ENCODE results near the gene TCF23. TPM values are rescaled to one million over a fixed set of nuclear protein-coding genes. Genes with fewer than 3 reads are reported as not detected.
"Not testable (repeated sequence)": the region's sequence is repeated elsewhere in the genome, so short reads cannot be mapped to it uniquely, and the experiment has no call there.

Gene TCF23
- total and polyA plus RNA-seq, 12 donors: under 0.01 to 0.35 (median 0.08) TPM; not detected in 3

- Histone ChIP-seq H3K27me3 (peaks cover 9% of the 10 kb centered on the region), H3K36me3 (replicated peaks in 1 of 2) (no peaks in the 10 kb centered on the region), H3K27ac (no peak overlapping the region), H3K9me3 (replicated peaks in 1 of 3) (no peaks in the 10 kb centered on the region), H3K4me1 (replicated peaks in 1 of 2) (peaks cover 0 to 11% of the 10 kb centered on the region in 2 donors), H3K4me3 (no peak overlapping the region)
- intact Hi-C loops (cut with DNase I): no loop called here
- 45 to 69% (median 54%) methylated on average over 2 of the region's 2 CpGs for whole genome bisulfite sequencing, 4 donors
- no peak for DNase-seq
- TF ChIP-seq CTCF (IDR thresholded peaks at IDR 0.05): no peak
- no peak for TF ChIP-seq POLR2A (IDR thresholded peaks at IDR 0.05)
Measured at GRCh38 chr2:27115519-27115918, 33.3 kb upstream of the TCF23 start.

GRCh38 chr2:27117995-27118524 is 30.7 kb upstream of the TCF23 start:
- Histone ChIP-seq H3K36me3 (replicated peaks in 1 of 2) (no peaks in the 10 kb centered on the region), H3K27me3 (peaks cover 9% of the 10 kb centered on the region), H3K4me3 (peak overlapping the region in 1 of 4 donors; percentile 51), H3K9me3 (replicated peaks in 1 of 3) (no peaks in the 10 kb centered on the region), H3K4me1 (replicated peaks in 1 of 2) (peaks cover 0 to 11% of the 10 kb centered on the region in 2 donors), H3K27ac (no peak overlapping the region)
- TF ChIP-seq CTCF (IDR thresholded peaks at IDR 0.05) (no peak), POLR2A (IDR thresholded peaks at IDR 0.05) (no peak)
- intact Hi-C loops (cut with DNase I): no loop called here
- DNase-seq: no peak
- 28 to 39% (median 31%) methylated on average over 10 to 14 of the region's 14 CpGs for WGBS, 4 donors

- WGBS, 4 donors: 3 to 33% (median 4%) methylated on average over 8 to 84 of the region's 84 CpGs
- H3K4me1 ChIP-seq (replicated peaks in 1 of 2): peaks cover 0 to 11% of the 10 kb centered on the region in 2 donors
- DNase-seq: no peak
- H3K36me3 ChIP-seq (replicated peaks in 1 of 2): no peaks in the 10 kb centered on the region
- no peak for TF ChIP-seq POLR2A (IDR thresholded peaks at IDR 0.05)
- TF ChIP-seq CTCF (IDR thresholded peaks at IDR 0.05): no peak
- H3K9me3 ChIP-seq (replicated peaks in 1 of 3): no peaks in the 10 kb centered on the region
- no peak within 1 kb of the TSS for H3K27ac ChIP-seq
- peak within 1 kb of the TSS in 1 of 4 donors; percentile 51 for H3K4me3 ChIP-seq
- intact Hi-C loops (cut with DNase I): no loop called here
- H3K27me3 ChIP-seq: peaks cover 9% of the 10 kb centered on the region
Measured at GRCh38 chr2:27118525-27119329, 30.1 kb upstream of the TCF23 start, which contains the start of gene CGREF1. Gene CGREF1 (minus strand): TSS chr2:27119128. CDS start chr2:27104366, 14,762 bp downstream.

- H3K27ac ChIP-seq; H3K27me3 ChIP-seq; H3K9me3 ChIP-seq (replicated peaks in 1 of 3); DNase-seq; intact Hi-C loops (cut with DNase I); H3K36me3 ChIP-seq (replicated peaks in 1 of 2): not testable (repeated sequence)
- peaks cover 0 to 11% of the 10 kb centered on the region in 2 donors for H3K4me1 ChIP-seq (replicated peaks in 1 of 2)
- 80 to 84% (median 82%) methylated on average over 8 of the region's 8 CpGs for WGBS, 4 donors
- peak overlapping the region in 1 of 4 donors; percentile 51 for H3K4me3 ChIP-seq
Measured at GRCh38 chr2:27119330-27119670, 29.5 kb upstream of the TCF23 start.

Measured in adrenal gland (tissue), 12 donors.